ENCODE data around the gene C1QTNF6. TPM values are rescaled to one million over a fixed set of nuclear protein-coding genes. Genes with fewer than 3 reads are reported as not detected.

Gene C1QTNF6
- 72.2 and 85.9 TPM in 2 replicates for total RNA-seq (2021)
- percentile 80 among the genes with signal in this experiment for Bru-seq, nascent RNA
- percentile 87 among the genes with signal in this experiment for BruChase-seq, experiment 1, labeled RNA remaining after a 2-hour chase
- BruChase-seq, experiment 2, labeled RNA remaining after a 6-hour chase, result percentile 93 among the genes with signal in this experiment
- long read RNA-seq, transcript C1QTNF6-201 (3 exons, 2,934 nt), result major isoform, 67 of 123 reads
- long read RNA-seq, partial matches to known transcripts, result 43 of 123 reads
- long read RNA-seq, other reads (novel, unspliced or antisense), result 6 of 123 reads

DNA sequence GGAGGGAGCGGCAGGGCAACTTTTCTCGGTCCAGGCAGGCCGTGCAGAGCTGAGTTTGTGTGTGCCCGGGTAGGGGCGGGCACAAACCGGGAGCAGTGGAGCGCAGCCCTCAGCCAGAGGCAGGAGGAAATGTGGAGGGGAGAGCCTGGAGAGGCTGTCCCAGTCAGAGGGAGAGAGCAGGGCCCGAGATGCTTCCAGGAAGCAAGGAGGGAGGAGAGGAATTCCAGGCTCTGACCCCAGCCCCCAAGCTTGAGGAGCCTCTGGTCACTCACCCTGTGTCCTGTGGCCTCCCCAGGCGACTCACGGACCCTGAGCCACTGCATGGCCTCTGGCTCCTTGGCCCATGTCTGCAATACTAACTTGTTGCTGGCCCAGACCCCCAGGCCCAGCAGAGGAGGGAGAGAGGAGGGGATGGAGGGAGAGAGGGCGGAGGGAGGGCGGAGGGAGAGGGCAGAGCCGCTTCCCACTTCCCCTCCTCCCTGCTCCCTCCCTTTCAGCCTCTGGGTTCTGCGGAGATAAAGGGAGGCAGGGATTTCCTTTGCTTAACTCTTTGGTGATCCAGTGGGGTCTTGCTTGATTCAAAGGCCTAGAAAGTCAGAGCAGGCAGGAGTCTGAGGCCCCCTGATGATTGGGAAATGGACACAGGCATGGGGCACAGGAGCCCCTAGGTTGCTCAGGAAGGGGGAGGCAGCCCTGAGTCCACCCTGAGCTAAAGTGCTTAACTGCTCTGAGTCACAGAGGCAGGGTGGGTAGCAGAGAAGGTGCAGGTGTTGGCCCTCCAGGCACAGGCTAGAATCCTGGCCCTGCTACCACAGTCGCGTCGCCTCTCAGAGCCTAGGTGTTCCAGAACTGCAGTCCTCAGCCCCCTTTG lies at the start of gene C1QTNF6:
TSS of gene C1QTNF6 (minus strand) at position 357 of the 871 bp plus-strand sequence. CDS start at position 323, 34 bp downstream.
- peak within 1 kb of the TSS; percentile 94 for H3K27ac ChIP-seq
- no peaks in the 10 kb centered on the region for H3K27me3 ChIP-seq (ENCODE audit: insufficient read depth, low read depth)
- H3K4me1 ChIP-seq (replicated peaks; ENCODE audit: insufficient read depth), result peaks cover 70% of the 10 kb centered on the region
- POLR2A ChIA-PET (ENCODE audit: unreplicated experiment), result interaction anchor here (0.5 kb wide), 1 partner anchor 513 kb away, joined by 4 read pairs; no protein-coding TSS in a partner anchor
- TF ChIP-seq, protein P1, sequence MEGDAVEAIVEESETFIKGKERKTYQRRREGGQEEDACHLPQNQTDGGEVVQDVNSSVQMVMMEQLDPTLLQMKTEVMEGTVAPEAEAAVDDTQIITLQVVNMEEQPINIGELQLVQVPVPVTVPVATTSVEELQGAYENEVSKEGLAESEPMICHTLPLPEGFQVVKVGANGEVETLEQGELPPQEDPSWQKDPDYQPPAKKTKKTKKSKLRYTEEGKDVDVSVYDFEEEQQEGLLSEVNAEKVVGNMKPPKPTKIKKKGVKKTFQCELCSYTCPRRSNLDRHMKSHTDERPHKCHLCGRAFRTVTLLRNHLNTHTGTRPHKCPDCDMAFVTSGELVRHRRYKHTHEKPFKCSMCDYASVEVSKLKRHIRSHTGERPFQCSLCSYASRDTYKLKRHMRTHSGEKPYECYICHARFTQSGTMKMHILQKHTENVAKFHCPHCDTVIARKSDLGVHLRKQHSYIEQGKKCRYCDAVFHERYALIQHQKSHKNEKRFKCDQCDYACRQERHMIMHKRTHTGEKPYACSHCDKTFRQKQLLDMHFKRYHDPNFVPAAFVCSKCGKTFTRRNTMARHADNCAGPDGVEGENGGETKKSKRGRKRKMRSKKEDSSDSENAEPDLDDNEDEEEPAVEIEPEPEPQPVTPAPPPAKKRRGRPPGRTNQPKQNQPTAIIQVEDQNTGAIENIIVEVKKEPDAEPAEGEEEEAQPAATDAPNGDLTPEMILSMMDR (conservative IDR thresholded peaks at IDR 0.05), result 0 out of 2 replicates have a peak, but pooled peaks have one; percentile 2
- TF ChIP-seq EZH2 (IDR thresholded peaks at IDR 0.05; ENCODE audit: low read depth), result no peak
- no TSS peak for BruUV-seq (replicated peaks)
- intact Hi-C loops (cut with micrococcal nuclease; ENCODE audit: unreplicated experiment), result loop anchor here (1.0 to 10.0 kb wide), 2 partner anchors 8 to 357 kb away; no protein-coding TSS in a partner anchor
- H3K9me3 ChIP-seq (ENCODE audit: insufficient read depth, low read depth), result no peaks in the 10 kb centered on the region
- H2AFZ ChIP-seq, result peak within 1 kb of the TSS; percentile 71
- H3F3A ChIP-seq (ENCODE audit: insufficient read depth, low read depth), result peaks cover 63% of the 10 kb centered on the region
- peaks cover 39% of the 10 kb centered on the region for H3K79me2 ChIP-seq (ENCODE audit: low read depth)
- H4K20me1 ChIP-seq (ENCODE audit: insufficient read depth), result no peaks in the 10 kb centered on the region
- CTCF ChIA-PET, result interaction anchor here (0.6 kb wide), 1 partner anchor 63 kb away, joined by 7 read pairs; no protein-coding TSS in a partner anchor
- H3K4me3 ChIP-seq, result peak within 1 kb of the TSS; percentile 65
- peak within 1 kb of the TSS; percentile 77 for H3K4me2 ChIP-seq
- no peaks in the 10 kb centered on the region for H3K9me2 ChIP-seq (ENCODE audit: insufficient read depth)
- H3K36me3 ChIP-seq (ENCODE audit: low read depth), result no peaks in the 10 kb centered on the region; the same call in 1 of the 2 replicates
- peak; percentile 58 to 85 for DNase-seq

DNA sequence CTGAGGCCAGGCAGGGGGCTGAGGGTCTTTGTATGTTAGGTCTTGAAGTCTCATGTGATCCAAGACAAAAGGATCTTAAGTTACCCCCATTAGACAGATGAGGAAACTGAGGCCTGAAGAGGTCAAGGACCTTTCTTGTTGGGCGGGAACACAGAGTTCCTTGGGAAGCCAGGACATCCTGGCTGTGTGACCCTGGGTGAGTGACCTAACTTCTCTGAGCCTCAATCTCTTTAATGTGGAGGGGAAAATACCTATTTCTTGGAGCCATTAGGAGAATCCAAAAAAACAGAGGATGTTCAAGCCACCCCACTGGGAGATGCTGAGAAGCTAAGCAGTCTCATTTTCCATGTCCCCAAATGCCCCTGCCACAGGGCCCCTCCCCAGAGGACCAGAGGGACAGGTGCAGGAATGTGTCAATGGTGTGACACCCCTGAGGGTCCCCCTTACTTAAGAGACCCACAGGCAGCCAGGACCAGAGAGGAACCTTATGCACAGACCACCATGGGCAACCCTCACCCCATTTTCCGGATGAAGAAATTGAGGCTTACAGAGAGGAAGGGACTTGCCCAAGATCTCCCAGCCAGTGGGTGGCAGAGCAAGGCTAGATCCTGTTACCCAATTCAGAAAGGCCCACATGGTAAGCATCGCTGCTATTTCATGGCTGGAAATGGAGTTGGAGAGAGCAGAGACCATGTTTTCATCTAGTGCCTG lies 48.0 kb upstream of the C1QTNF6 start:
- TF ChIP-seq, protein P1 (conservative IDR thresholded peaks at IDR 0.05), result no peak
- TF ChIP-seq EZH2 (IDR thresholded peaks at IDR 0.05; ENCODE audit: low read depth), result no peak
- ChIA-PET CTCF (no interaction called here), POLR2A (ENCODE audit: unreplicated experiment) (no interaction called here)
- Histone ChIP-seq H4K20me1 (ENCODE audit: insufficient read depth) (0 out of 2 replicates have a peak, but pooled peaks cover 4% of the 10 kb centered on the region), H3K27me3 (ENCODE audit: insufficient read depth, low read depth) (no peaks in the 10 kb centered on the region), H3K9me3 (ENCODE audit: insufficient read depth, low read depth) (no peaks in the 10 kb centered on the region), H3K4me2 (no peak overlapping the region), H3K27ac (no peak overlapping the region), H3K79me2 (ENCODE audit: low read depth) (no peaks in the 10 kb centered on the region), H2AFZ (no peak overlapping the region), H3K4me3 (no peak overlapping the region), H3K36me3 (ENCODE audit: low read depth) (no peaks in the 10 kb centered on the region), H3F3A (ENCODE audit: insufficient read depth, low read depth) (peaks cover 12% of the 10 kb centered on the region; the same call in 1 of the 2 replicates), H3K4me1 (replicated peaks; ENCODE audit: insufficient read depth) (0 out of 2 replicates have a peak, but pooled peaks cover under 1% of the 10 kb centered on the region), H3K9me2 (ENCODE audit: insufficient read depth) (no peaks in the 10 kb centered on the region)
- BruUV-seq (replicated peaks), result no TSS peak
- DNase-seq, result no peak
- intact Hi-C loops (cut with micrococcal nuclease; ENCODE audit: unreplicated experiment), result no loop called here

Measured in PC-9 (cell line).